Neuronal stem cell (in vitro differentiated cells): Measurements from ENCODE around the gene SUPT20HL1.
"Not testable (repeated sequence)": the region's sequence is repeated elsewhere in the genome, so short reads cannot be mapped to it uniquely, and the experiment has no call there.

ENCODE experiments used
- DNase-seq: peaks from one replicate; pipeline ENCODE4 v3.0.0-alpha.2; 2013; ENCODE audit warnings: low spot score
- H2AFZ ChIP-seq: one replicate; pipeline ENCODE4 v1.6.1; 2013; ENCODE audit warnings: mild to moderate bottlenecking, low read length, inconsistent platforms
- H2AK5ac ChIP-seq: 2 replicates; pipeline ENCODE4 v1.6.1; 2013; ENCODE audit warnings: low read depth, mild to moderate bottlenecking, inconsistent platforms, low read length, moderate library complexity, mixed read lengths
- H2BK120ac ChIP-seq: 2 replicates; pipeline ENCODE4 v1.6.1; 2013; ENCODE audit warnings: low read depth, mild to moderate bottlenecking, inconsistent platforms, low read length, moderate library complexity, mixed read lengths
- H2BK12ac ChIP-seq: one replicate; pipeline ENCODE4 v1.6.1; 2013; ENCODE audit warnings: low read length, inconsistent platforms
- H2BK15ac ChIP-seq: 2 replicates; pipeline ENCODE4 v1.6.1; 2013; ENCODE audit warnings: mild to moderate bottlenecking, low read length, inconsistent platforms, mixed read lengths
- H2BK5ac ChIP-seq: one replicate; pipeline ENCODE4 v1.6.1; 2013; ENCODE audit warnings: inconsistent platforms, mild to moderate bottlenecking, low read length, moderate library complexity
- H3K14ac ChIP-seq: one replicate; pipeline ENCODE4 v1.6.1; 2013; ENCODE audit warnings: low read length, inconsistent platforms
- H3K18ac ChIP-seq: 2 replicates; pipeline ENCODE4 v1.6.1; 2013; ENCODE audit warnings: low read length, inconsistent platforms
- H3K23ac ChIP-seq: 2 replicates; pipeline ENCODE4 v1.6.1; 2013; ENCODE audit warnings: low read depth, mild to moderate bottlenecking, mixed read lengths, low read length, inconsistent platforms; ENCODE audit not compliant: poor library complexity
- H3K27ac ChIP-seq: replicated peaks from 3 replicates; pipeline ENCODE4 v1.5.1; 2013; ENCODE audit warnings: low read length, inconsistent platforms
- H3K27me3 ChIP-seq, 3 experiments: 2 replicates each; pipeline ENCODE4 v1.6.1; 2013; ENCODE audit warnings: low read length in 3 of 3, mild to moderate bottlenecking in 2 of 3, inconsistent platforms in 1 of 3, low read depth in 1 of 3, mixed read lengths in 1 of 3, moderate library complexity in 1 of 3; ENCODE audit not compliant: control insufficient read depth in 3 of 3, insufficient read depth in 3 of 3
- H3K36me3 ChIP-seq, 2 donors: replicated peaks in 1 of 2; 2 replicates each; pipeline ENCODE4 v1.6.1; 2013; ENCODE audit warnings: low read length in 2 of 2; ENCODE audit not compliant: control insufficient read depth in 2 of 2, insufficient read depth in 2 of 2
- H3K4ac ChIP-seq: 2 replicates; pipeline ENCODE4 v1.6.1; 2013; ENCODE audit warnings: inconsistent platforms, mild to moderate bottlenecking, low read length, moderate library complexity
- H3K4me1 ChIP-seq, 2 donors: 1 replicate in 1 of 2; 2 replicates in 1 of 2; pipeline ENCODE4 v1.6.1; 2013; ENCODE audit warnings: low read length in 2 of 2, low read depth in 1 of 2; ENCODE audit not compliant: control insufficient read depth in 2 of 2, insufficient read depth in 1 of 2
- H3K4me2 ChIP-seq: one replicate; pipeline ENCODE4 v1.6.1; 2013; ENCODE audit warnings: mild to moderate bottlenecking, low read length, inconsistent platforms; ENCODE audit not compliant: insufficient read depth, poor library complexity, severe bottlenecking
- H3K4me3 ChIP-seq, 2 donors: 2 replicates each; pipeline ENCODE4 v1.5.1; 2013; ENCODE audit warnings: low read length in 2 of 2, mild to moderate bottlenecking in 2 of 2, inconsistent platforms in 1 of 2, moderate library complexity in 1 of 2
- H3K79me1 ChIP-seq: one replicate; pipeline ENCODE4 v1.6.1; 2013; ENCODE audit warnings: low read depth, mild to moderate bottlenecking, inconsistent platforms, low read length, moderate library complexity
- H3K9ac ChIP-seq: one replicate; pipeline ENCODE4 v1.6.1; 2013; ENCODE audit warnings: mild to moderate bottlenecking, low read depth, low read length, inconsistent platforms; ENCODE audit not compliant: poor library complexity
- H3K9me3 ChIP-seq, 2 donors: replicated peaks in 1 of 2; 2 replicates each; pipeline versions ENCODE3 to v1.6.1; 2013; ENCODE audit warnings: low read length in 2 of 2, mild to moderate bottlenecking in 2 of 2, inconsistent platforms in 1 of 2, low read depth in 1 of 2, mixed read lengths in 1 of 2, moderate library complexity in 1 of 2; ENCODE audit not compliant: control insufficient read depth in 2 of 2, insufficient read depth in 1 of 2
- H4K8ac ChIP-seq: one replicate; pipeline ENCODE4 v1.6.1; 2013; ENCODE audit warnings: low read depth, mild to moderate bottlenecking, inconsistent platforms, low read length, moderate library complexity
- H4K91ac ChIP-seq: one replicate; pipeline ENCODE4 v1.6.1; 2013; ENCODE audit warnings: low read length, low read depth, mild to moderate bottlenecking, inconsistent platforms; ENCODE audit not compliant: poor library complexity
- whole genome bisulfite sequencing, 2 donors: extraction: QIAGEN DNeasy Blood & Tissue Kit; methylation state at CpG; one replicate each; pipeline ENCODE4 v1.1.7; 2013; ENCODE audit warnings: missing lambda C conversion rate in 2 of 2, mixed read lengths in 1 of 2; ENCODE audit not compliant: insufficient read length in 2 of 2, insufficient replicate concordance in 1 of 2; ENCODE audit errors: extremely low coverage in 2 of 2; 5-methylcytosine and 5-hydroxymethylcytosine counted together

Gene SUPT20HL1

GRCh38 chrX:24377911-24378468 is 17.6 kb downstream of the SUPT20HL1 start:
- H2BK15ac ChIP-seq: no peak overlapping the region

DNA sequence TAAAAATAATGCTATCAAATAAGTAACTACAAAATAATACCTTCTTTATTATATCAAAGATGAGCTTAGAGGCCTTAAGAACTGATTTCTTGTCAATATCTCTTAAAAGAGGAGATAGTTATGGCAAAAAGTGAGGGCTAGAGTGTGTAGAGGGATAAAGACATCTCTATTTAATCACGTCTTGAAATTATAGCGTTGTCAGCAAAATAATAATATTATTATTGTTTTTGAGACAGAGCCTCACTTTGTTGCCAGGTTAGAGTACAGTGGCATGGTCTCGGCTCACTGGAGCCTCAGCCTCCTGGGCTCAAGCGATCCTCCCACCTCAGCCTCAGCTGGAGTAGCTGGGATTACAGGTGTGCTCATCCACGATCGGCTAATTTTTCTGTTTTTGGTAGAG is 18.3 kb downstream of the SUPT20HL1 start:
- H3K4me3 ChIP-seq: no peak overlapping the region
- no peak overlapping the region for H2AK5ac ChIP-seq
- H2BK12ac ChIP-seq: no peak overlapping the region
- H2BK120ac ChIP-seq: no peak overlapping the region
- no peak overlapping the region for H2BK5ac ChIP-seq
- H3K79me1 ChIP-seq: no peaks in the 10 kb centered on the region
- H3K4me1 ChIP-seq: no peaks in the 10 kb centered on the region
- no peak overlapping the region for H4K91ac ChIP-seq
- no peak overlapping the region for H3K4me2 ChIP-seq
- peaks cover 0 to 4% (median 0%) of the 10 kb centered on the region in 3 experiments for H3K27me3 ChIP-seq
- no peak overlapping the region for H3K23ac ChIP-seq
- no peak for DNase-seq
- H3K18ac ChIP-seq: no peak overlapping the region
- WGBS, 2 donors: no CpG with 5 or more reads among the region's 6 CpGs
- H3K36me3 ChIP-seq: no peaks in the 10 kb centered on the region
- H3K9ac ChIP-seq: no peak overlapping the region
- no peak overlapping the region for H2AFZ ChIP-seq
- H4K8ac ChIP-seq: no peak overlapping the region
- no peak overlapping the region for H3K4ac ChIP-seq
- H3K14ac ChIP-seq: no peak overlapping the region
- H3K9me3 ChIP-seq: no peaks in the 10 kb centered on the region
- H2BK15ac ChIP-seq: no peak overlapping the region
- H3K27ac ChIP-seq: no peak overlapping the region

More at GRCh38 chrX:24377911-24378468, 17.6 kb downstream of the SUPT20HL1 start:
- no peak overlapping the region for H4K8ac ChIP-seq
- H2BK5ac ChIP-seq: no peak overlapping the region
- WGBS, 2 donors: no CpG with 5 or more reads among the region's 1 CpG
- H3K27me3 ChIP-seq: peaks cover 0 to 4% (median 0%) of the 10 kb centered on the region in 3 experiments
- no peaks in the 10 kb centered on the region for H3K79me1 ChIP-seq
- no peak overlapping the region for H2BK12ac ChIP-seq
- no peaks in the 10 kb centered on the region for H3K4me1 ChIP-seq
- no peak overlapping the region for H4K91ac ChIP-seq
- no peak overlapping the region for H2BK120ac ChIP-seq
- no peak overlapping the region for H3K27ac ChIP-seq
- H3K18ac ChIP-seq: no peak overlapping the region
- no peak overlapping the region for H2AFZ ChIP-seq
- no peak overlapping the region for H3K23ac ChIP-seq
- no peaks in the 10 kb centered on the region for H3K9me3 ChIP-seq
- H3K4me3 ChIP-seq: no peak overlapping the region
- H3K4ac ChIP-seq: no peak overlapping the region
- no peak overlapping the region for H2AK5ac ChIP-seq
- H3K9ac ChIP-seq: no peak overlapping the region
- no peak overlapping the region for H3K4me2 ChIP-seq
- H3K14ac ChIP-seq: no peak overlapping the region
- H3K36me3 ChIP-seq: no peaks in the 10 kb centered on the region
- DNase-seq: no peak

- H3K27me3 ChIP-seq: peaks cover 0 to 2% (median 0%) of the 10 kb centered on the region in 3 experiments
- H3K14ac ChIP-seq: no peak overlapping the region
- H2BK120ac ChIP-seq: no peak overlapping the region
- no peak overlapping the region for H3K9ac ChIP-seq
- H2BK15ac ChIP-seq: no peak overlapping the region
- H3K4ac ChIP-seq: no peak overlapping the region
- DNase-seq: no peak
- no peak overlapping the region for H3K23ac ChIP-seq
- no peak overlapping the region for H3K4me3 ChIP-seq
- H2AFZ ChIP-seq: no peak overlapping the region
- H3K9me3 ChIP-seq: no peaks in the 10 kb centered on the region
- H4K91ac ChIP-seq: no peak overlapping the region
- no peak overlapping the region for H3K4me2 ChIP-seq
- H3K4me1 ChIP-seq: no peaks in the 10 kb centered on the region
- no peak overlapping the region for H2BK5ac ChIP-seq
- H4K8ac ChIP-seq: no peak overlapping the region
- H3K36me3 ChIP-seq: no peaks in the 10 kb centered on the region
- H3K27ac ChIP-seq: no peak overlapping the region
- no peak overlapping the region for H2AK5ac ChIP-seq
- no peak overlapping the region for H3K18ac ChIP-seq
- WGBS, 2 donors: no CpG with 5 or more reads among the region's 9 CpGs
- H2BK12ac ChIP-seq: no peak overlapping the region
- no peaks in the 10 kb centered on the region for H3K79me1 ChIP-seq
Observed at GRCh38 chrX:24380262-24381187, 20.1 kb downstream of the SUPT20HL1 start.

GRCh38 chrX:24382315-24382714 is 21.9 kb downstream of the SUPT20HL1 start:
- not testable (repeated sequence) for H3K4me3 ChIP-seq, H3K23ac ChIP-seq, H3K36me3 ChIP-seq, H3K18ac ChIP-seq, H3K4me2 ChIP-seq, H3K9ac ChIP-seq, H3K4me1 ChIP-seq, H2BK12ac ChIP-seq, H3K27me3 ChIP-seq, H4K8ac ChIP-seq, H3K27ac ChIP-seq, H3K14ac ChIP-seq, H3K9me3 ChIP-seq, H2AFZ ChIP-seq, H2BK5ac ChIP-seq, H3K4ac ChIP-seq, H2AK5ac ChIP-seq, H2BK120ac ChIP-seq, H2BK15ac ChIP-seq, DNase-seq, H3K79me1 ChIP-seq, H4K91ac ChIP-seq
- no CpG with 5 or more reads among the region's 5 CpGs for WGBS, 2 donors
